Neural progenitor cell (in vitro differentiated cells): ENCODE data around the gene IGFL4.

Experiments
- EZH2 ChIP-seq: fragments of 200-600 bp; sonication (generic); IDR thresholded peaks from 2 replicates; pipeline ENCODE4 v1.6.1; 2017; ENCODE audit warnings: antibody characterized with exemption, mild to moderate bottlenecking, moderate library complexity
- TF ChIP-seq, protein P1 (sequence below): fragments of 200-600 bp; sonication (generic); IDR thresholded peaks from 2 replicates; pipeline ENCODE4 v1.5.1; 2017; ENCODE audit warnings: antibody characterized with exemption, mild to moderate bottlenecking

DNA sequence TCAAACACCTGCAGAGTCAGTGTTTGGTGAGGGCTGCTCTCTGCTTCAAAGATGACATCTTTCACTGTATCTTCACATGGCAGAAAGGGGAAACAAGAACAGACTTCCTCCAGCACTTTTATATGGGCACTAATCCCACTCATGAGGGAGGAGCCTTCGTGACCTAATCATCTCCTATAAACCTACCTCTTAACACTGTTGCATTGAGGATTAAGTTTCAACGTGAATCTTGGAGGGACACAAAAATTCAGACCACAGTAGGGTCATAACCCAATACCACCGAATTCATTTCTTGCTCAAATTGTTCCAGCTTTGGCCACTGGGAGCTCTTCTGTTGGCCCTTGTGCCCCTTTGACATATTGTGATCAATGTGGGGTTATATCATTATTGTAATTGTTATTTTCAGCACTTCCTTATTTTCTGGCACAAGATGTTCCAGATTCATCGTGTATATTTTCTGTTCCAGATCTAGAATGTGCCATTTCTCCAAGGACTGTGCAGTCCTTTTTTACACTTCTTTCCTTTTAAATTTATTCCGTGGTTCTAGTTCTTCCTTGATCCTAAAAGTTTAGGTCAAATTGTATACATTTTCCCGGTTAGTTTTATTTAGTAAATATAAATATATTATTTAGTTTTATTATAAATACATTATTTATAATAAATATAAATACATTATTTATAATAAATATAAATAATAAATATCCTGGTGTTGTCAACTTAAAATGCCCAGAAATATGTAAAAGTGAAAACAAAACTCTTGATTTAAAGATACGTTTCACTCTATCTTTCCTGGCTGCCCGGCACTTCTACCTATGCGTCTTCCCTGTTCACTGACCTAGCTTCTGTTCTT is 35.5 kb upstream of the IGFL4 start:
- TF ChIP-seq EZH2 = peak; percentile 0
- TF ChIP-seq, protein P1, sequence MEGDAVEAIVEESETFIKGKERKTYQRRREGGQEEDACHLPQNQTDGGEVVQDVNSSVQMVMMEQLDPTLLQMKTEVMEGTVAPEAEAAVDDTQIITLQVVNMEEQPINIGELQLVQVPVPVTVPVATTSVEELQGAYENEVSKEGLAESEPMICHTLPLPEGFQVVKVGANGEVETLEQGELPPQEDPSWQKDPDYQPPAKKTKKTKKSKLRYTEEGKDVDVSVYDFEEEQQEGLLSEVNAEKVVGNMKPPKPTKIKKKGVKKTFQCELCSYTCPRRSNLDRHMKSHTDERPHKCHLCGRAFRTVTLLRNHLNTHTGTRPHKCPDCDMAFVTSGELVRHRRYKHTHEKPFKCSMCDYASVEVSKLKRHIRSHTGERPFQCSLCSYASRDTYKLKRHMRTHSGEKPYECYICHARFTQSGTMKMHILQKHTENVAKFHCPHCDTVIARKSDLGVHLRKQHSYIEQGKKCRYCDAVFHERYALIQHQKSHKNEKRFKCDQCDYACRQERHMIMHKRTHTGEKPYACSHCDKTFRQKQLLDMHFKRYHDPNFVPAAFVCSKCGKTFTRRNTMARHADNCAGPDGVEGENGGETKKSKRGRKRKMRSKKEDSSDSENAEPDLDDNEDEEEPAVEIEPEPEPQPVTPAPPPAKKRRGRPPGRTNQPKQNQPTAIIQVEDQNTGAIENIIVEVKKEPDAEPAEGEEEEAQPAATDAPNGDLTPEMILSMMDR = peak; percentile 34
